NB4 (cell line): ENCODE data around the gene NRM.

Source experiments
- CTCF ChIP-seq: IDR thresholded peaks from one replicate; pipeline ENCODE4 v1.5.1; 2012; ENCODE audit warnings: low read depth, low read length
- MYC ChIP-seq: IDR thresholded peaks from 2 replicates; pipeline ENCODE4 v1.6.1; 2011; ENCODE audit warnings: low read depth, low read length

- TF ChIP-seq MYC (no peak), CTCF (no peak)
Observed at GRCh38 chr6:30644769-30645168, 46.0 kb downstream of the NRM start.
